Measurements from ENCODE around the gene EIPR1. TPM values are rescaled to one million over a fixed set of nuclear protein-coding genes. Genes with fewer than 3 reads are reported as not detected.

The EIPR1 gene
- total and polyA plus RNA-seq, 2 of the 13 experiments (the other 11 are each of a cell fraction or from before 2014, with no cell fraction given) = 70.0 to 96.3 TPM

DNA sequence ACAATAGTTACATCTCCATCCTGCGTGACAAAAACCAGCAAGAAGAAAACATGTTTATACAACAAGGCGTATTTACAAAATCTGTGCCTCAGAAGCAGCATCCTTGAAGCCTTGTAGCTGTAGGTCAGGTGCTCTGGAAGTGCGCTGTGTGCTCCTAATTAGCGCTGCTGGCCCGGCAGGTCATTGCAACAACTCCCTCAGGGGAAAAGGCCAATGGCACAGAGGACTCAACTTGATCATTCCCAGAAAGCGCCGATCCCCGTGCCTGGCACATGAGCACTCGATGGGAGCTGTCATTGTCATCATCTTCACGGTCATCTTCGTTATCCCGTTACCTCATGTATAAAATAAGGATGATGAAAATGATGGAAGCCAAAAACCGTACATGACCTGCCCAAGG is 58.5 kb downstream of the EIPR1 start:
- no peak for FAIRE-seq
- in situ Hi-C loops (cut with HindIII; ENCODE audit: extremely low pct_ligation_motif_present, low pct_unique_long_range_greater_than_20kb) (no loop called here), intact Hi-C loops (cut with micrococcal nuclease; ENCODE audit: unreplicated experiment) (no loop called here)
- Histone ChIP-seq H3K27me3 (ENCODE audit: control insufficient read depth in 1 of 2, insufficient read depth in 2 of 2, low read length in 2 of 2) (no peaks in the 10 kb centered on the region), H3K79me2 (ENCODE audit: insufficient read depth, low read length) (peaks cover 22% of the 10 kb centered on the region), H3K9me3 (ENCODE audit: low read length) (no peaks in the 10 kb centered on the region), H4K20me1 (ENCODE audit: insufficient read depth, low read length) (peaks cover 16% of the 10 kb centered on the region), H3K4me1 (ENCODE audit: insufficient read depth, low read length) (peaks cover 2% of the 10 kb centered on the region), H3K36me3 (replicated peaks in 1 of 2; ENCODE audit: control insufficient read depth in 1 of 2, insufficient read depth in 2 of 2, low read length in 2 of 2) (peaks cover 9 to 37% of the 10 kb centered on the region in 2 experiments), H3K4me2 (ENCODE audit: low read depth, low read length) (no peak overlapping the region), H3K27ac (ENCODE audit: extremely low read length, insufficient read depth, low read length) (no peak overlapping the region), H2AFZ (ENCODE audit: low read length) (no peak overlapping the region), H3K4me3 (replicated peaks in 1 of 3; ENCODE audit: insufficient read depth in 1 of 3, low read depth in 2 of 3, low read length in 3 of 3) (no peak overlapping the region), H3K9ac (ENCODE audit: insufficient read depth, low read depth, low read length) (no peak overlapping the region)
- no peak for DNase-seq (ENCODE audit: low spot score)
- ChIA-PET CTCF (ENCODE audit: low intra/inter-chr PET ratio, low total read pairs) (no interaction called here), POLR2A (no interaction called here)
- no peak for ATAC-seq
- 99% methylated on average over 13 of the region's 13 CpGs for WGBS (ENCODE audit: low lambda C conversion rate)
- BruUV-seq (replicated peaks) = no TSS peak
- TF ChIP-seq EED (CRISPR knock-in tag; IDR thresholded peaks at IDR 0.05) = no peak
- no peak for TF ChIP-seq ZNF180 (CRISPR knock-in tag; IDR thresholded peaks at IDR 0.05; ENCODE audit: borderline replicate concordance, low read depth)

DNA sequence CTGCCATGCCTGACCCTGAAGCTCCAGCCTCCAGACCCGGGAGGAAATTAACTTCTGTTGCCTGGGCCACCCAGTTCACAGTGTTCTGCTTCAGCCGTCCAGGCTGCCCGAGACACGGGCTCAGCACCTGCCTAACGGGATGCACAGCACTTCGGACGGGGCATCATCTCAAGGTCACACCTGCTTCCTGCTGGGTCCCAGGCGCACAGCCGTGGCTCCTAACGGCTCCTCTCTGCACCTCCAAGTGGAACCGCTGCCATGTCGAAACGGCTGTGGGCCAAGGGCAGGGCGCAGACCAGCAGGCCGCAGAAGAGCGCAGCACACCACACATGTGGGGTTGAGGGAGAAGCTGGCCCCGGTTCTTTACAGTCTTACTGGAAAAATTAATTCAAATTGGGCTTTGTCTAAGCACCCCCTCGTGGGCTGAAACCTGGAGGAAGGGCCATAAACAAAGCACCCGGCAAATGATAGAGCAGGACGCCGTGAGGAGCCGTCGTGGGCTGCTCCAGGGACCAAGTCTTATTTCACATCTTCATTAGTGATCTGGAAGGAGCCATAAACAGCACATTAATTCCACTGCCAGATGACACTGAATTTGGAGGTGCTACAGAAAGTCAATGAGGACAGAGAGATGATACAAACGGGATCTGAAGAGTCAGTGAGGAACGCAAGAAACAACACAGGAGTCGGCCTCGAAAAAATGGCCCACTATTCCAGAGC is 59.6 kb downstream of the EIPR1 start:
- H3K9me3 ChIP-seq (ENCODE audit: low read length) = no peaks in the 10 kb centered on the region
- 94% methylated on average over 16 of the region's 27 CpGs for WGBS (ENCODE audit: low lambda C conversion rate)
- H3K79me2 ChIP-seq (ENCODE audit: insufficient read depth, low read length) = peaks cover 16% of the 10 kb centered on the region
- no peak; the same call in 2 of the 3 replicates for ATAC-seq
- no peaks in the 10 kb centered on the region for H3K27me3 ChIP-seq (ENCODE audit: control insufficient read depth in 1 of 2, insufficient read depth in 2 of 2, low read length in 2 of 2)
- no TSS peak for BruUV-seq (replicated peaks)
- peaks cover 16% of the 10 kb centered on the region for H4K20me1 ChIP-seq (ENCODE audit: insufficient read depth, low read length)
- CTCF ChIA-PET (ENCODE audit: low intra/inter-chr PET ratio, low total read pairs) = no interaction called here
- POLR2A ChIA-PET = no interaction called here
- no peak overlapping the region for H3K9ac ChIP-seq (ENCODE audit: insufficient read depth, low read depth, low read length)
- no peaks in the 10 kb centered on the region for H3K4me1 ChIP-seq (ENCODE audit: insufficient read depth, low read length)
- FAIRE-seq = peak; percentile 21
- no peak overlapping the region for H2AFZ ChIP-seq (ENCODE audit: low read length)
- no peak overlapping the region for H3K4me3 ChIP-seq (replicated peaks in 1 of 3; ENCODE audit: insufficient read depth in 1 of 3, low read depth in 2 of 3, low read length in 3 of 3)
- intact Hi-C loops (cut with micrococcal nuclease; ENCODE audit: unreplicated experiment) = no loop called here
- no peak overlapping the region for H3K4me2 ChIP-seq (ENCODE audit: low read depth, low read length)
- TF ChIP-seq, protein P1, sequence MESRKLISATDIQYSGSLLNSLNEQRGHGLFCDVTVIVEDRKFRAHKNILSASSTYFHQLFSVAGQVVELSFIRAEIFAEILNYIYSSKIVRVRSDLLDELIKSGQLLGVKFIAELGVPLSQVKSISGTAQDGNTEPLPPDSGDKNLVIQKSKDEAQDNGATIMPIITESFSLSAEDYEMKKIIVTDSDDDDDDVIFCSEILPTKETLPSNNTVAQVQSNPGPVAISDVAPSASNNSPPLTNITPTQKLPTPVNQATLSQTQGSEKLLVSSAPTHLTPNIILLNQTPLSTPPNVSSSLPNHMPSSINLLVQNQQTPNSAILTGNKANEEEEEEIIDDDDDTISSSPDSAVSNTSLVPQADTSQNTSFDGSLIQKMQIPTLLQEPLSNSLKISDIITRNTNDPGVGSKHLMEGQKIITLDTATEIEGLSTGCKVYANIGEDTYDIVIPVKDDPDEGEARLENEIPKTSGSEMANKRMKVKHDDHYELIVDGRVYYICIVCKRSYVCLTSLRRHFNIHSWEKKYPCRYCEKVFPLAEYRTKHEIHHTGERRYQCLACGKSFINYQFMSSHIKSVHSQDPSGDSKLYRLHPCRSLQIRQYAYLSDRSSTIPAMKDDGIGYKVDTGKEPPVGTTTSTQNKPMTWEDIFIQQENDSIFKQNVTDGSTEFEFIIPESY (CRISPR knock-in tag; IDR thresholded peaks at IDR 0.05) = peak; percentile 41; the same call in 1 of the 2 replicates
- TF ChIP-seq ZNF552 (CRISPR knock-in tag; IDR thresholded peaks at IDR 0.05; ENCODE audit: borderline replicate concordance) = no peak
- TF ChIP-seq, protein P2, sequence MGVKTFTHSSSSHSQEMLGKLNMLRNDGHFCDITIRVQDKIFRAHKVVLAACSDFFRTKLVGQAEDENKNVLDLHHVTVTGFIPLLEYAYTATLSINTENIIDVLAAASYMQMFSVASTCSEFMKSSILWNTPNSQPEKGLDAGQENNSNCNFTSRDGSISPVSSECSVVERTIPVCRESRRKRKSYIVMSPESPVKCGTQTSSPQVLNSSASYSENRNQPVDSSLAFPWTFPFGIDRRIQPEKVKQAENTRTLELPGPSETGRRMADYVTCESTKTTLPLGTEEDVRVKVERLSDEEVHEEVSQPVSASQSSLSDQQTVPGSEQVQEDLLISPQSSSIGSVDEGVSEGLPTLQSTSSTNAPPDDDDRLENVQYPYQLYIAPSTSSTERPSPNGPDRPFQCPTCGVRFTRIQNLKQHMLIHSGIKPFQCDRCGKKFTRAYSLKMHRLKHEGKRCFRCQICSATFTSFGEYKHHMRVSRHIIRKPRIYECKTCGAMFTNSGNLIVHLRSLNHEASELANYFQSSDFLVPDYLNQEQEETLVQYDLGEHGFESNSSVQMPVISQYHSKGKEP (CRISPR knock-in tag; IDR thresholded peaks at IDR 0.05) = no peak
- no peak overlapping the region for H3K27ac ChIP-seq (ENCODE audit: extremely low read length, insufficient read depth, low read length)
- in situ Hi-C loops (cut with HindIII; ENCODE audit: extremely low pct_ligation_motif_present, low pct_unique_long_range_greater_than_20kb) = no loop called here
- peaks cover 9 to 36% of the 10 kb centered on the region in 2 experiments for H3K36me3 ChIP-seq (replicated peaks in 1 of 2; ENCODE audit: control insufficient read depth in 1 of 2, insufficient read depth in 2 of 2, low read length in 2 of 2)
- DNase-seq (ENCODE audit: low spot score) = no peak

Data from HepG2 (cell line).